8988T (cell line): ENCODE data around the gene SYCE1.
"Not testable (repeated sequence)": the region's sequence is repeated elsewhere in the genome, so short reads cannot be mapped to it uniquely, and the experiment has no call there.

Experiments
- DNase-seq: peaks from one replicate; pipeline ENCODE4 v3.0.0; 2011

Gene SYCE1

GRCh38 chr10:133555521-133555920 is 9.9 kb downstream of the SYCE1 start:
- DNase-seq = no peak

DNA sequence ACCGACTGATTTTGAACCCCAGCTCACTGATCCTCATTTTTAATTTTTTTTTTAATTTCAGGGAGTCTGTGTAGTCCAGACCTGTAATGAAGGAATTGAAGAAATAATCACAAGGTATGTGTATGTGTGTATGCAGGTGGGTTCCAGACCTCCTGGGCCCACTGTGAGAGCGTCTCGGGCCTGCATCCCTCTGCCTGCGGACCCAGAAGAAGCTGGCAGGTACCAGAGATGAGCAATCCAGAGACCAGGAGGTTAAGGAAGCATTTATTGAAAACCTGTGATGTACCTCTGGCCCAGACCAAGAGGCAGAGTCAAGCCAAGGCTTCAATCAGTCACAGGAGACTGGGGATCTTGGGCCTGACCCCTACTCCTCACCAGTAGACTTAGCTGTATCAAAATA is 10.8 kb downstream of the SYCE1 start:
- DNase-seq = no peak

DNA sequence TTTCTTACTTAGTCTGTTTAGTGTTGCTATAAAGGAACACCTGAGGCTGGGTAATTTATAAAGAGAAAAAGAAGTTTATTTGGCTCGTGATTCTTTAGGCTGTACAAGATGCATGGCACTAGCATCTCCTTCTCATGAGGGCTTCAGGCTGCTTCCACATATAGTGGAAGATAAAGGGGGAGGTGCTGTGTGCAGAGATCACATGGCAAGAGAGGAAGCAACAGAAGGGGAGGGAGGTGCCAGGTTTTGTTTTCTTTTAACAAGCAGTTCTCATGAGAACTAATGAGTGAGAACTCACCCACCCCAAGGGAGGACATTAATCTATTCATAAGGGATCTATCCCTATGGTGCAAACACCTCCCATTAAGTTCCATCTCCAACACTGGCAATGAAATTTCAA is 20.9 kb downstream of the SYCE1 start:
- no peak for DNase-seq

- not testable (repeated sequence) for DNase-seq
Measured at GRCh38 chr10:133541441-133541975, 23.9 kb downstream of the SYCE1 start.

- DNase-seq = no peak
Measured at GRCh38 chr10:133537546-133538545, 27.5 kb downstream of the SYCE1 start.

DNA sequence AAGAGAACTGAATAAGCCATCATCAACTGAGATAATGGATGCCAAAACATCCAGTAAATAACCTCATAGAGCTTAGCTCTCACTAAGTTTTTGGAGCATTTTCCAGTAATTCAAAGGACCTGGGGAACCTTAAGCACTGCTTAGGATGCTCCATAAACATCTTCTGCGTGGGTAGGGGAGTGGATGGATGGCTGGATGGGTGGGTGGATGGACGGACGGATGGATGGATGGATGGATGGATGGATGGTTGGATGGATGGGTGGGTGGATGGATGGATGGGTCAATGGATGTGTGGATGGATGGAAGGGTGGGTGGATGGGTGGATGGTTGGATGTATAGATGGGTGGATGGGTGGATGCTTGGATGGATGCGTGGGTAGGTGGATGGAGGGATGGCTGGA is 29.2 kb downstream of the SYCE1 start:
- no peak for DNase-seq

GRCh38 chr10:133534417-133534816 is 31.0 kb downstream of the SYCE1 start:
- DNase-seq = no peak

- no peak for DNase-seq
Measured at GRCh38 chr10:133532871-133533270, 32.5 kb downstream of the SYCE1 start.

- no peak for DNase-seq
Measured at GRCh38 chr10:133530506-133530905, 34.9 kb downstream of the SYCE1 start.

DNA sequence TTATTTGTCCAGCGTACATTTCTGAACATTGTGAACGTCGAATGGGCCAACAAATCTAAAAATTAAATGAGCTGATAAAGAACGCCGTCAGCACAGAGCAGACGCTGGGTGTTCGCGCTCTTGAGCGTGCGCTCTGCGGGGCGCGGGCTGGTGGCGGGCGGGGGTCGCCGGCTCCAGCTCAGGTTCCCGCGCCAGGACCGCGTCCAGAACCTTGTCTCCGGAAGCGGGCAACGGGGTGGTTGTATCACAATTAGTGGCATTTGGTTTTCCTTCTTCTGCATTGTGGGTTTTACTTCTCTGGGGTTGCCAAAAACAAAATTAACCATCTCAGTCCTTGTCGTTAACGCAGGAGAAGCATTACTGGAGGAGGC is 35.8 kb downstream of the SYCE1 start:
- DNase-seq = no peak

GRCh38 chr10:133528845-133529575 is 36.4 kb downstream of the SYCE1 start:
- DNase-seq = no peak

DNA sequence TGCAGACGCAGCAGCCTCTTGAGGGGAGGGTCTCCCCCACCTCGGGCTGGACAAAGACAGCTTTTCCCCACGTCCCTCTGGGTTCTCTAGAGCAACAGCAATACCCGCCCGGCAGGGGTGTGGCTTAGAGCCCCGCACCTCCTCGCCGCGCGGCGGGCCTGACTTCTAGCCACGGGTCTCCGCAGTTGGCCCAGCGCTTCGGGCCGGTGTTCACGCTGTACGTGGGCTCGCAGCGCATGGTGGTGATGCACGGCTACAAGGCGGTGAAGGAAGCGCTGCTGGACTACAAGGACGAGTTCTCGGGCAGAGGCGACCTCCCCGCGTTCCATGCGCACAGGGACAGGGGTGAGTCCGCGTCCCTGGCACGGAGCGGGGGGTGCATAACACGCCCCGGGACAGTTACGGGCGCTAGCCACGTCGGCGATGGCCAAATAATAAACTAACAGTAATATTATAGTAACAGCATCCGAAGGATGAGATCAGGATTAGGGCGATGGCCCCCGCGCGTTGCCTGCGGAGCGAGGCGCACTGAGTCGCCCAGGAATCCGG is 37.0 kb downstream of the SYCE1 start:
- DNase-seq = no peak

GRCh38 chr10:133527771-133528271 is 37.6 kb downstream of the SYCE1 start:
- no peak for DNase-seq

DNA sequence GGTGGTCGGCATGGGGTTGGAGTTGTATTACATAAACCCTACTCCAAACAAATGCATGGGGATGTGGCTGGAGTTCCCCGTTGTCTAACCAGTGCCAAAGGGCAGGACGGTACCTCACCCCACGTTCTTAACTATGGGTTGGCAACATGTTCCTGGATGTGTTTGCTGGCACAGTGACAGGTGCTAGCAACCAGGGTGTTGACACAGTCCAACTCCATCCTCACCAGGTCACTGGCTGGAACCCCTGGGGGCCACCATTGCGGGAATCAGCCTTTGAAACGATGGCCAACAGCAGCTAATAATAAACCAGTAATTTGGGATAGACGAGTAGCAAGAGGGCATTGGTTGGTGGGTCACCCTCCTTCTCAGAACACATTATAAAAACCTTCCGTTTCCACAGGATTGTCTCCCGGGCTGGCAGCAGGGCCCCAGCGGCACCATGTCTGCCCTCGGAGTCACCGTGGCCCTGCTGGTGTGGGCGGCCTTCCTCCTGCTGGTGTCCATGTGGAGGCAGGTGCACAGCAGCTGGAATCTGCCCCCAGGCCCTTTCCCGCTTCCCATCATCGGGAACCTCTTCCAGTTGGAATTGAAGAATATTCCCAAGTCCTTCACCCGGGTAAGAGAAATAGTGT is 38.3 kb downstream of the SYCE1 start, which contains the start of gene CYP2E1:
CYP2E1 (plus strand) TSS at position 407 of the 632 bp plus-strand sequence; CDS start at position 440, 33 bp downstream.
- DNase-seq = no peak

DNA sequence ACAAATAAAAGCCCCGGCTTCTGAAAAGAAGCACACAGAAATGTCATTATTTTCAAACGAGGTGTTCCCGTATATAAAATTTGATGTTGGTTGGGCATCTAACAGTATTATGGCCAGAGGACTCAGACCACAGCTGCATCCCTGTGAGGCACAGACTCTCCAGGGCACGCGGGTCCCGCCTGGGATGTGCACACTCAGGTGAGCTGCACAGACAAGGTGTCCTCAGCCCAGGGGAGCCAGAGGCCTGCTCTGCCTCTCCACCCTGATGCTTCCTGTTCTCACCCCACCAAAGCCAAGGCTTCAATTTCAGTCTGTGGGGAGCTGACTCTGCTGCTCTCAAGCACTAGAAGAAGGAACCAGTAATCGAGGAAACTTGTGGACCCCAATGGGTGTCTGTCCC is 39.9 kb downstream of the SYCE1 start:
- no peak for DNase-seq

- no peak for DNase-seq
Measured at GRCh38 chr10:133523631-133524203, 41.7 kb downstream of the SYCE1 start.

GRCh38 chr10:133520193-133520738 is 45.1 kb downstream of the SYCE1 start:
- DNase-seq = peak; percentile 85

DNA sequence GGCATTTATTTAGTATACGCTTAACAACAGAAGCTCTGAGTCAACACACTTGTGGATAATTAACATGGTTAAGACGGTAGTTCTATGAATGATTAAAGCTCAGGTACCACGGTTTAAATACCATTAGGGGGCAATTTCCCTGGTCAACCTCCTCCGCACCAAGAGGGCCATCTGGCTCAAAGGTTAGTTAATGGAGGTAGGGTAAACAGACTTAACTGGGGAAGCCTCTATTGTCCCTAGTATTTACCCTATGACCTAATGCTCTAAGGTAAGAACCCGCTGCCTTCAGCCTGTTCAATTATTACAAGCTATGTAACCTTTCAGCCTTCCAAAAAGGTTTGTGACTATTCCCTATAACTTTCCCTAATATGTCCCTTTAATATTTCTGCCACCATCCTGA is 46.9 kb downstream of the SYCE1 start:
- not testable (repeated sequence) for DNase-seq

GRCh38 chr10:133516057-133516456 is 49.3 kb downstream of the SYCE1 start:
- no peak for DNase-seq

GRCh38 chr10:133515471-133515870 is 49.9 kb downstream of the SYCE1 start:
- no peak for DNase-seq

DNA sequence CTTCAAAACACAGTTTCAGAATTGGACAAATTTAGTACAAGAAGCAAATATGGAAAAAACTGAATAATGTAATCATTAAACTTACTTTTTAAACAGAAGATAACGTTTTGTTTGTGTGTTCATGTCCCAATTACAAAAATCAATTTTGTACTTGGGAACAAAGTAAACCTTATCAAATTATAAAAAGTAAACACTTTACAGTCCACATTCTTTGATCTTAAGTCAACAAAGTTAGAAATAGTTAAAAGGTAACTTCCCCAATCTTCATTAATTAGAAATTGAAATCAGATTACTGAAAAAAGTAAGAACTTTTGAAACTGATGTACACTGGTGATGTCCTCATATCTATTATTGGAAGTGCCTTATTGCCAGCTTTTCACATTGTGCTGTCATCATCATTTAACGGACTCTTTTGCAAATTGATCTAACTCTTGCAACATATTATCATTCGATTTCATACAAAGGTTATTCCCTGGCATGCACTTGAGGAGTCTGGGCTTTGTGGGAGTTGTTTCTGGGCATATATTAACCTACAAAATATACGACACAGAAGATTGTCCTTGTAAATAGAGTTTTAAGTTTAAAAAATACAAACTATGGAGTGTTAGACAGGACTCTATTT is 53.4 kb downstream of the SYCE1 start:
- no peak for DNase-seq
